Neural progenitor cell (in vitro differentiated cells): ENCODE measurements around the gene BLZF1.

Source experiments
- CTCF ChIP-seq: fragments of 200-600 bp; sonication (generic); IDR thresholded peaks from 2 replicates; pipeline ENCODE4 v1.5.1; 2017; ENCODE audit warnings: antibody characterized with exemption, mild to moderate bottlenecking
- EZH2 ChIP-seq: fragments of 200-600 bp; sonication (generic); IDR thresholded peaks from 2 replicates; pipeline ENCODE4 v1.6.1; 2017; ENCODE audit warnings: antibody characterized with exemption, mild to moderate bottlenecking, moderate library complexity
- EZH2phosphoT487 ChIP-seq: fragments of 200-600 bp; sonication (generic); IDR thresholded peaks from 2 replicates; pipeline ENCODE4 v1.6.1; 2017; ENCODE audit warnings: antibody characterized with exemption

- no peak for TF ChIP-seq EZH2phosphoT487
- no peak for TF ChIP-seq CTCF
- no peak for TF ChIP-seq EZH2
Observed at GRCh38 chr1:169330927-169331326, 37.1 kb upstream of the BLZF1 start.
